Articular chondrocyte of knee joint (primary cell): ENCODE measurements around the gene UBXN6. TPM values are rescaled to one million over a fixed set of nuclear protein-coding genes. Genes with fewer than 3 reads are reported as not detected.

Experiments used
- small RNA-seq: library from RNA; depleted of rRNA; stranded (forward); fragments of <200 nt; gene quantifications from one replicate; pipeline ENCODE3, GENCODE V24; 2012
- total RNA-seq: library from RNA; depleted of rRNA; stranded (reverse); fragments of >200 nt; gene quantifications from 2 replicates; pipeline ENCODE4 v1.2.3, GENCODE V29; 2012

The UBXN6 gene
- 106 and 111 TPM in 2 replicates for total RNA-seq

GRCh38 chr19:4457654-4458395 lies at the start of gene UBXN6:
Gene UBXN6 (minus strand): TSS chr19:4457794. CDS start chr19:4457697, 97 bp downstream.

GRCh38 chr19:4472174-4472974 lies 14.8 kb upstream of the UBXN6 start, which contains the start of gene HDGFL2:
Gene HDGFL2 (plus strand): TSS chr19:4472297. CDS start chr19:4472351, 54 bp downstream.

GRCh38 chr19:4402171-4403004 lies 55.2 kb downstream of the UBXN6 start, which contains the start of gene CHAF1A:
Gene CHAF1A (plus strand): TSS chr19:4402640. CDS start chr19:4402763, 123 bp downstream.

GRCh38 chr19:4400135-4400936 lies 57.3 kb downstream of the UBXN6 start, which contains the start of gene SH3GL1:
Gene SH3GL1 (minus strand): TSS chr19:4400547. CDS start chr19:4400368, 179 bp downstream.

Small RNA genes lying within 50 kb of the gene (small RNA-seq; reads per million reads assigned to genes)
- gene MIR4746 = not detected

Other genes starting within 250 kb of the UBXN6 start
- not detected in 2 replicates for gene EBI3, start 228.3 kb downstream of the UBXN6 start, total RNA-seq
- 15.0 and 15.2 TPM in 2 replicates for gene YJU2, start 210.7 kb downstream of the UBXN6 start, total RNA-seq
- not detected in 2 replicates for gene SHD, start 178.5 kb downstream of the UBXN6 start, total RNA-seq
- gene TMIGD2, start 155.4 kb downstream of the UBXN6 start, total RNA-seq = not detected in 2 replicates
- gene FSD1, start 153.2 kb downstream of the UBXN6 start, total RNA-seq = 1.1 and 1.4 TPM in 2 replicates
- 2.4 and 3.9 TPM in 2 replicates for gene STAP2, start 119.0 kb downstream of the UBXN6 start, total RNA-seq
- gene MPND, start 114.2 kb downstream of the UBXN6 start, total RNA-seq = 7.4 and 7.7 TPM in 2 replicates
- 64.1 and 73.3 TPM in 2 replicates for gene SH3GL1, start 57.2 kb downstream of the UBXN6 start, total RNA-seq
- gene CHAF1A, start 55.2 kb downstream of the UBXN6 start, total RNA-seq = 5.4 and 6.8 TPM in 2 replicates
- 35.4 and 41.7 TPM in 2 replicates for gene HDGFL2, start 14.5 kb upstream of the UBXN6 start, total RNA-seq
- gene PLIN4, start 60.7 kb upstream of the UBXN6 start, total RNA-seq = 0.11 and 0.13 TPM in 2 replicates
- gene PLIN5, start 77.4 kb upstream of the UBXN6 start, total RNA-seq = not detected in 2 replicates
- gene LRG1, start 82.2 kb upstream of the UBXN6 start, total RNA-seq = not detected in 2 replicates
- gene SEMA6B, start 101.9 kb upstream of the UBXN6 start, total RNA-seq = 0.43 and 1.7 TPM in 2 replicates
- gene TNFAIP8L1, start 181.7 kb upstream of the UBXN6 start, total RNA-seq = 1.6 and 1.8 TPM in 2 replicates
- gene MYDGF, start 212.5 kb upstream of the UBXN6 start, total RNA-seq = 133 and 176 TPM in 2 replicates